IMR-90 (cell line): ENCODE results near the gene HEY2. TPM values are rescaled to one million over a fixed set of nuclear protein-coding genes. Genes with fewer than 3 reads are reported as not detected.

Experiments used
- ATAC-seq: fragments of 200-7000 bp; cut with Tn5 transposase; 2 replicates; pipeline ENCODE4 v1.9.1; 2020; ENCODE audit warnings: low read depth, mild to moderate bottlenecking, moderate library complexity
- BruUV-seq: library from RNA; stranded (reverse); fragments of 400-500 nt; replicated peaks from 2 replicates; lab custom pipeline; 2021; lab: Mats Ljungman, UMichigan
- CTCF ChIA-PET: fragments of 300-600 bp; formaldehyde crosslinking; extraction: SDS; loops from one replicate; lab custom pipeline; 2021; ENCODE audit warnings: antibody characterized with exemption; lab: Yijun Ruan, JAX
- POLR2A ChIA-PET: fragments of 300-600 bp; sonication (Branson Sonifier 250); formaldehyde crosslinking; loops from one replicate; lab custom pipeline; 2022; ENCODE audit warnings: antibody characterized with exemption; ENCODE audit not compliant: unreplicated experiment; lab: Charles Lee
- DNase-seq: peaks from one replicate; pipeline ENCODE4 v3.0.0; 2013
- H2AFZ ChIP-seq: replicated peaks from 2 replicates; pipeline ENCODE3; 2013; ENCODE audit warnings: low read length, mild to moderate bottlenecking; ENCODE audit not compliant: poor library complexity
- H2AK5ac ChIP-seq: 2 replicates; pipeline ENCODE4 v1.6.1; 2013; ENCODE audit warnings: low read depth, low read length, inconsistent platforms
- H2AK9ac ChIP-seq: replicated peaks from 2 replicates; pipeline ENCODE3; 2013; ENCODE audit warnings: mild to moderate bottlenecking, low read depth, low read length, moderate library complexity; ENCODE audit not compliant: poor library complexity
- H2BK120ac ChIP-seq: 2 replicates; pipeline ENCODE4 v1.6.1; 2013; ENCODE audit warnings: low read depth, low read length, inconsistent platforms
- H2BK15ac ChIP-seq: 3 replicates; pipeline ENCODE4 v1.6.1; 2013; ENCODE audit warnings: low read depth, low read length, inconsistent platforms
- H2BK20ac ChIP-seq: 2 replicates; pipeline ENCODE4 v1.6.1; 2013; ENCODE audit warnings: low read depth, mild to moderate bottlenecking, inconsistent platforms, low read length, moderate library complexity
- H2BK5ac ChIP-seq: 2 replicates; pipeline ENCODE4 v1.6.1; 2013; ENCODE audit warnings: mild to moderate bottlenecking, low read depth, low read length, inconsistent platforms; ENCODE audit not compliant: poor library complexity, severe bottlenecking
- H3K14ac ChIP-seq: replicated peaks from 2 replicates; pipeline ENCODE4 v1.6.1; 2013; ENCODE audit warnings: low read depth, low read length, inconsistent platforms
- H3K18ac ChIP-seq: 2 replicates; pipeline ENCODE4 v1.6.1; 2013; ENCODE audit warnings: low read depth, low read length, control low read depth
- H3K23ac ChIP-seq: 2 replicates; pipeline ENCODE4 v1.6.1; 2013; ENCODE audit warnings: low read depth, low read length, inconsistent platforms
- H3K27ac ChIP-seq: 2 replicates; pipeline ENCODE4 v1.5.1; 2013; ENCODE audit warnings: mild to moderate bottlenecking, control low read depth, low read length; ENCODE audit not compliant: insufficient read depth
- H3K27me3 ChIP-seq: 2 replicates; pipeline ENCODE4 v1.6.1; 2013; ENCODE audit warnings: low read length; ENCODE audit not compliant: control insufficient read depth, insufficient read depth
- H3K36me3 ChIP-seq: 2 replicates; pipeline ENCODE4 v1.6.1; 2013; ENCODE audit warnings: low read length, mixed read lengths; ENCODE audit not compliant: control insufficient read depth, insufficient read depth
- H3K4ac ChIP-seq: 2 replicates; pipeline ENCODE4 v1.6.1; 2013; ENCODE audit warnings: low read depth, low read length, inconsistent platforms
- H3K4me1 ChIP-seq: 2 replicates; pipeline ENCODE4 v1.6.1; 2013; ENCODE audit warnings: low read length, mixed read lengths; ENCODE audit not compliant: control insufficient read depth, insufficient read depth
- H3K4me2 ChIP-seq: 2 replicates; pipeline ENCODE4 v1.6.1; 2013; ENCODE audit warnings: low read depth, mild to moderate bottlenecking, control low read depth, low read length, moderate library complexity
- H3K4me3 ChIP-seq: 2 replicates; pipeline ENCODE4 v1.5.1; 2013; ENCODE audit warnings: low read depth, mild to moderate bottlenecking, control low read depth, low read length, moderate library complexity; ENCODE audit not compliant: insufficient read depth
- H3K56ac ChIP-seq: 2 replicates; pipeline ENCODE4 v1.6.1; 2013; ENCODE audit warnings: low read length, inconsistent platforms; ENCODE audit not compliant: insufficient read depth; ENCODE audit errors: extremely low read depth
- H3K79me1 ChIP-seq, 2 experiments: 2 replicates each; pipeline ENCODE4 v1.6.1; 2013; ENCODE audit warnings: low read length in 2 of 2, inconsistent platforms in 1 of 2, low read depth in 1 of 2
- H3K9ac ChIP-seq: 2 replicates; pipeline ENCODE4 v1.6.1; 2013; ENCODE audit warnings: low read depth, low read length, control low read depth
- H3K9me1 ChIP-seq: 2 replicates; pipeline ENCODE4 v1.6.1; 2013; ENCODE audit warnings: low read length, inconsistent platforms; ENCODE audit not compliant: insufficient read depth
- H3K9me3 ChIP-seq: 2 replicates; pipeline ENCODE4 v1.6.1; 2013; ENCODE audit warnings: low read length; ENCODE audit not compliant: control insufficient read depth, insufficient read depth
- H4K20me1 ChIP-seq: 2 replicates; pipeline ENCODE4 v1.6.1; 2013; ENCODE audit warnings: low read length, inconsistent platforms; ENCODE audit not compliant: insufficient read depth
- H4K5ac ChIP-seq: 2 replicates; pipeline ENCODE4 v1.6.1; 2013; ENCODE audit warnings: mild to moderate bottlenecking, low read depth, low read length, control low read depth
- H4K8ac ChIP-seq, 2 experiments: 2 replicates each; pipeline ENCODE4 v1.6.1; 2013; ENCODE audit warnings: low read depth in 2 of 2, low read length in 2 of 2, control low read depth in 1 of 2, inconsistent platforms in 1 of 2
- H4K91ac ChIP-seq: 2 replicates; pipeline ENCODE4 v1.6.1; 2013; ENCODE audit warnings: low read depth, low read length, inconsistent platforms; ENCODE audit not compliant: insufficient read depth
- CHD1 ChIP-seq: IDR thresholded peaks from 2 replicates; pipeline ENCODE4 v1.6.1; 2012; ENCODE audit warnings: low read depth, low read length, improper control_type of control experiment
- CTCF ChIP-seq: conservative IDR thresholded peaks from 2 replicates; pipeline ENCODE4 v1.5.1; 2012; ENCODE audit warnings: mild to moderate bottlenecking, low read depth, low read length, improper control_type of control experiment
- FOS ChIP-seq: fragments of 150-350 bp; IDR thresholded peaks from 2 replicates; pipeline ENCODE4 v1.6.1; 2016; ENCODE audit warnings: low read depth, low read length
- MAFK ChIP-seq: IDR thresholded peaks from 2 replicates; pipeline ENCODE4 v1.6.1; 2012; ENCODE audit warnings: low read depth, low read length, improper control_type of control experiment
- NFE2L2 ChIP-seq: fragments of 150-350 bp; IDR thresholded peaks from 2 replicates; pipeline ENCODE4 v1.6.1; 2016; ENCODE audit warnings: low read depth, mild to moderate bottlenecking, low read length
- WGBS, 2 experiments: methylation state at CpG; one replicate each; pipeline versions ENCODE4 v1.1.5 to v1.1.7; 2013; ENCODE audit warnings: missing lambda C conversion rate in 2 of 2; ENCODE audit not compliant: insufficient read length in 1 of 2; ENCODE audit errors: extremely low coverage in 2 of 2; 5-methylcytosine and 5-hydroxymethylcytosine counted together
- dilution Hi-C: fragments of 300-500 bp; cut with HindIII; formaldehyde crosslinking; loops from one replicate; pipeline ENCODE4 v1.14.3; 2018; ENCODE audit warnings: low sequenced_read_pairs; ENCODE audit not compliant: unreplicated experiment
- in situ Hi-C: fragments of 300-500 bp; cut with MboI; formaldehyde crosslinking; loops from 3 replicates; pipeline ENCODE4 v1.14.3; 2019; ENCODE audit warnings: low sequenced_read_pairs, inconsistent platforms, mixed read lengths
- intact Hi-C: fragments of 100-400 bp; cut with micrococcal nuclease; formaldehyde crosslinking; loops from 2 replicates; pipeline ENCODE4 v1.10.0; 2022
- polyA plus RNA-seq, 3 experiments: library from polyadenylated mRNA; depleted of rRNA; stranded (reverse); fragments of >200 nt; gene quantifications; 2 replicates each; pipeline ENCODE4 v1.2.3, GENCODE V29; 2012; ENCODE audit warnings: low replicate concordance in 1 of 3
- total RNA-seq: library from RNA; depleted of rRNA; stranded (reverse); fragments of >200 nt; gene quantifications from 2 replicates; pipeline ENCODE4 v1.2.3, GENCODE V29; 2012

Gene HEY2
- total and polyA plus RNA-seq, 2 of the 4 experiments (the other 2 are of a cell fraction): not detected

- no peak for TF ChIP-seq NFE2L2
- no peak for TF ChIP-seq CHD1
- no peak for TF ChIP-seq MAFK
- TF ChIP-seq FOS: no peak
- TF ChIP-seq CTCF: no peak
- Histone ChIP-seq H3K27ac (no peak overlapping the region), H4K8ac (no peak overlapping the region), H3K4me3 (no peak overlapping the region), H3K9ac (no peak overlapping the region), H2BK20ac (no peak overlapping the region), H3K4me1 (no peaks in the 10 kb centered on the region), H3K14ac (no peak overlapping the region), H2BK15ac (no peak overlapping the region), H2BK5ac (no peak overlapping the region), H3K27me3 (peaks cover 8% of the 10 kb centered on the region), H4K5ac (no peak overlapping the region), H3K4me2 (no peak overlapping the region), H3K79me1 (no peaks in the 10 kb centered on the region), H3K9me3 (no peaks in the 10 kb centered on the region), H3K36me3 (no peaks in the 10 kb centered on the region), H4K20me1 (no peaks in the 10 kb centered on the region), H3K56ac (no peak overlapping the region), H4K91ac (no peak overlapping the region), H3K4ac (no peak overlapping the region), H2BK120ac (no peak overlapping the region), H3K18ac (no peak overlapping the region), H3K9me1 (no peaks in the 10 kb centered on the region), H2AK9ac (no peak overlapping the region), H2AFZ (no peak overlapping the region), H3K23ac (no peak overlapping the region), H2AK5ac (no peak overlapping the region)
- CTCF ChIA-PET: no interaction called here
- BruUV-seq: no TSS peak
- POLR2A ChIA-PET: no interaction called here
- DNase-seq (no peak), ATAC-seq (no peak)
- intact Hi-C loops: no loop called here
- WGBS, 2 experiments: no CpG with 5 or more reads among the region's 2 CpGs
- dilution Hi-C loops: no loop called here
- in situ Hi-C loops: no loop called here
These were observed 19.4 kb upstream of the HEY2 start for GRCh38 chr6:125729983-125730382.
